ENCODE measurements around the gene COLEC11. TPM values are rescaled to one million over a fixed set of nuclear protein-coding genes. Genes with fewer than 3 reads are reported as not detected.
A peak's percentile ranks its signal among the peaks of the same experiment; 100 is the strongest.

COLEC11 gene
- total and polyA plus RNA-seq, 2 of the 13 experiments (the other 11 are each of a cell fraction or from before 2014, with no cell fraction given): 1.5 to 3.0 TPM

DNA sequence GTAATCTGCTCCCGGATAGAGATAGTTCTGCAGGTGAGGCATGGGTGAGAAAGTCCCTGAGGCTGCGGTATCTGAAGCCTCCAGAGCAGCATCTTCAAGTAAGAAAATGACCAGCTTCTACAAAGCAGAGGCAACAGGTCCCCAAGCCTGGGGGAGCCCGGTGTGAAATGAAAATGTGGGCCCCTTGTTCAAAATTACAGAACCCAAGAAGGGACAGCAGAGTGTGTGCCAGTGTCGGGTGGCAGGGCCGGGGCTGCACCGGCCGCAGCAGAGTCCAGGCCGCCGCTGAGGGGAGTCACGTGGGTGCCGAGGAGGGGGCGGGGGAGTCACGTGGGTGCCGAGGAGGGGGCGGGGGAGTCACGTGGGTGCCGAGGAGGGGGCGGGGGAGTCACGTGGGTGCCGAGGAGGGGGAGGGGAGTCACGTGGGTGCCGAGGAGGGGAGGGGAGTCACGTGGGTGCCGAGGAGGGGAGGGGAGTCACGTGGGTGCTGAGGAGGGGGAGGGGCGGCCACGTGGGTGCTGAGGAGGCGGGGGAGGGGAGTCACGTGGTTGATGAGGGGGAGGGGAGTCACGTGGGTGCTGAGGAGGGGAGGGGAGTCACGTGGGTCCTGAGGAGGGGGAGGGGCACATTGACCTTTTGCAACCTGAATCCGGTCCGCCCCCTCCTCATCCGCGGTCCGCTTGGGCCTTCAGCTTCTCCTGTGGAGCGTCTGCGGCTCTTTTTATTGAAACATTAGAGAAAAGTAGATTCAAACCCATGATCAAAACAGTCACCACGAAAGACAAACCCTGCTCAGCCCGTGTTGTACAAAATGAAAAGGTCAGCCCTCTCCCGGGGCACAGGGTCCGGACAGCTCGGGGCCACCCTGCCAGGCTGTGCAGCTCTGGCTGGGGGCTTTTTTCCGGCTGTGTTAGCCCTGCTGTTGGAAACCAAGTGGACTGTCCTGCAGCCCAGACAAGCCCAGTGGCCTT is 10.4 kb downstream of the COLEC11 start (continued):
- TF ChIP-seq, protein P1, sequence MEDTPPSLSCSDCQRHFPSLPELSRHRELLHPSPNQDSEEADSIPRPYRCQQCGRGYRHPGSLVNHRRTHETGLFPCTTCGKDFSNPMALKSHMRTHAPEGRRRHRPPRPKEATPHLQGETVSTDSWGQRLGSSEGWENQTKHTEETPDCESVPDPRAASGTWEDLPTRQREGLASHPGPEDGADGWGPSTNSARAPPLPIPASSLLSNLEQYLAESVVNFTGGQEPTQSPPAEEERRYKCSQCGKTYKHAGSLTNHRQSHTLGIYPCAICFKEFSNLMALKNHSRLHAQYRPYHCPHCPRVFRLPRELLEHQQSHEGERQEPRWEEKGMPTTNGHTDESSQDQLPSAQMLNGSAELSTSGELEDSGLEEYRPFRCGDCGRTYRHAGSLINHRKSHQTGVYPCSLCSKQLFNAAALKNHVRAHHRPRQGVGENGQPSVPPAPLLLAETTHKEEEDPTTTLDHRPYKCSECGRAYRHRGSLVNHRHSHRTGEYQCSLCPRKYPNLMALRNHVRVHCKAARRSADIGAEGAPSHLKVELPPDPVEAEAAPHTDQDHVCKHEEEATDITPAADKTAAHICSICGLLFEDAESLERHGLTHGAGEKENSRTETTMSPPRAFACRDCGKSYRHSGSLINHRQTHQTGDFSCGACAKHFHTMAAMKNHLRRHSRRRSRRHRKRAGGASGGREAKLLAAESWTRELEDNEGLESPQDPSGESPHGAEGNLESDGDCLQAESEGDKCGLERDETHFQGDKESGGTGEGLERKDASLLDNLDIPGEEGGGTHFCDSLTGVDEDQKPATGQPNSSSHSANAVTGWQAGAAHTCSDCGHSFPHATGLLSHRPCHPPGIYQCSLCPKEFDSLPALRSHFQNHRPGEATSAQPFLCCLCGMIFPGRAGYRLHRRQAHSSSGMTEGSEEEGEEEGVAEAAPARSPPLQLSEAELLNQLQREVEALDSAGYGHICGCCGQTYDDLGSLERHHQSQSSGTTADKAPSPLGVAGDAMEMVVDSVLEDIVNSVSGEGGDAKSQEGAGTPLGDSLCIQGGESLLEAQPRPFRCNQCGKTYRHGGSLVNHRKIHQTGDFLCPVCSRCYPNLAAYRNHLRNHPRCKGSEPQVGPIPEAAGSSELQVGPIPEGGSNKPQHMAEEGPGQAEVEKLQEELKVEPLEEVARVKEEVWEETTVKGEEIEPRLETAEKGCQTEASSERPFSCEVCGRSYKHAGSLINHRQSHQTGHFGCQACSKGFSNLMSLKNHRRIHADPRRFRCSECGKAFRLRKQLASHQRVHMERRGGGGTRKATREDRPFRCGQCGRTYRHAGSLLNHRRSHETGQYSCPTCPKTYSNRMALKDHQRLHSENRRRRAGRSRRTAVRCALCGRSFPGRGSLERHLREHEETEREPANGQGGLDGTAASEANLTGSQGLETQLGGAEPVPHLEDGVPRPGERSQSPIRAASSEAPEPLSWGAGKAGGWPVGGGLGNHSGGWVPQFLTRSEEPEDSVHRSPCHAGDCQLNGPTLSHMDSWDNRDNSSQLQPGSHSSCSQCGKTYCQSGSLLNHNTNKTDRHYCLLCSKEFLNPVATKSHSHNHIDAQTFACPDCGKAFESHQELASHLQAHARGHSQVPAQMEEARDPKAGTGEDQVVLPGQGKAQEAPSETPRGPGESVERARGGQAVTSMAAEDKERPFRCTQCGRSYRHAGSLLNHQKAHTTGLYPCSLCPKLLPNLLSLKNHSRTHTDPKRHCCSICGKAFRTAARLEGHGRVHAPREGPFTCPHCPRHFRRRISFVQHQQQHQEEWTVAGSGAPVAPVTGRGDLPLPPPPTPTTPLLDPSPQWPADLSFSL (CRISPR knock-in tag; IDR thresholded peaks at IDR 0.05): no peak
- 0 out of 2 replicates have a peak, but pooled peaks have one; percentile 24 for TF ChIP-seq ZNF12 (CRISPR knock-in tag; IDR thresholded peaks at IDR 0.05)
- TF ChIP-seq MTA1 (CRISPR knock-in tag; IDR thresholded peaks at IDR 0.05; ENCODE audit: borderline replicate concordance): no peak
- no peak for TF ChIP-seq IKZF1 (IDR thresholded peaks at IDR 0.05)
- no peak for TF ChIP-seq MEIS1 (CRISPR knock-in tag; IDR thresholded peaks at IDR 0.05; ENCODE audit: borderline replicate concordance)
- no peak for TF ChIP-seq MIER2 (CRISPR knock-in tag; IDR thresholded peaks at IDR 0.05)
- TF ChIP-seq ZNF775 (CRISPR knock-in tag; IDR thresholded peaks at IDR 0.05; ENCODE audit: borderline replicate concordance): no peak
- 0 out of 2 replicates have a peak, but pooled peaks have one; percentile 12 for TF ChIP-seq KDM6A (CRISPR knock-in tag; IDR thresholded peaks at IDR 0.05; ENCODE audit: low read depth)
- TF ChIP-seq, protein P2, sequence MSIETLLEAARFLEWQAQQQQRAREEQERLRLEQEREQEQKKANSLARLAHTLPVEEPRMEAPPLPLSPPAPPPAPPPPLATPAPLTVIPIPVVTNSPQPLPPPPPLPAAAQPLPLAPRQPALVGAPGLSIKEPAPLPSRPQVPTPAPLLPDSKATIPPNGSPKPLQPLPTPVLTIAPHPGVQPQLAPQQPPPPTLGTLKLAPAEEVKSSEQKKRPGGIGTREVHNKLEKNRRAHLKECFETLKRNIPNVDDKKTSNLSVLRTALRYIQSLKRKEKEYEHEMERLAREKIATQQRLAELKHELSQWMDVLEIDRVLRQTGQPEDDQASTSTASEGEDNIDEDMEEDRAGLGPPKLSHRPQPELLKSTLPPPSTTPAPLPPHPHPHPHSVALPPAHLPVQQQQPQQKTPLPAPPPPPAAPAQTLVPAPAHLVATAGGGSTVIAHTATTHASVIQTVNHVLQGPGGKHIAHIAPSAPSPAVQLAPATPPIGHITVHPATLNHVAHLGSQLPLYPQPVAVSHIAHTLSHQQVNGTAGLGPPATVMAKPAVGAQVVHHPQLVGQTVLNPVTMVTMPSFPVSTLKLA (IDR thresholded peaks at IDR 0.05): peak; percentile 94
- TF ChIP-seq HNRNPL (IDR thresholded peaks at IDR 0.05; ENCODE audit: low read depth, low read length): peak; percentile 62
- TF ChIP-seq, protein P3, sequence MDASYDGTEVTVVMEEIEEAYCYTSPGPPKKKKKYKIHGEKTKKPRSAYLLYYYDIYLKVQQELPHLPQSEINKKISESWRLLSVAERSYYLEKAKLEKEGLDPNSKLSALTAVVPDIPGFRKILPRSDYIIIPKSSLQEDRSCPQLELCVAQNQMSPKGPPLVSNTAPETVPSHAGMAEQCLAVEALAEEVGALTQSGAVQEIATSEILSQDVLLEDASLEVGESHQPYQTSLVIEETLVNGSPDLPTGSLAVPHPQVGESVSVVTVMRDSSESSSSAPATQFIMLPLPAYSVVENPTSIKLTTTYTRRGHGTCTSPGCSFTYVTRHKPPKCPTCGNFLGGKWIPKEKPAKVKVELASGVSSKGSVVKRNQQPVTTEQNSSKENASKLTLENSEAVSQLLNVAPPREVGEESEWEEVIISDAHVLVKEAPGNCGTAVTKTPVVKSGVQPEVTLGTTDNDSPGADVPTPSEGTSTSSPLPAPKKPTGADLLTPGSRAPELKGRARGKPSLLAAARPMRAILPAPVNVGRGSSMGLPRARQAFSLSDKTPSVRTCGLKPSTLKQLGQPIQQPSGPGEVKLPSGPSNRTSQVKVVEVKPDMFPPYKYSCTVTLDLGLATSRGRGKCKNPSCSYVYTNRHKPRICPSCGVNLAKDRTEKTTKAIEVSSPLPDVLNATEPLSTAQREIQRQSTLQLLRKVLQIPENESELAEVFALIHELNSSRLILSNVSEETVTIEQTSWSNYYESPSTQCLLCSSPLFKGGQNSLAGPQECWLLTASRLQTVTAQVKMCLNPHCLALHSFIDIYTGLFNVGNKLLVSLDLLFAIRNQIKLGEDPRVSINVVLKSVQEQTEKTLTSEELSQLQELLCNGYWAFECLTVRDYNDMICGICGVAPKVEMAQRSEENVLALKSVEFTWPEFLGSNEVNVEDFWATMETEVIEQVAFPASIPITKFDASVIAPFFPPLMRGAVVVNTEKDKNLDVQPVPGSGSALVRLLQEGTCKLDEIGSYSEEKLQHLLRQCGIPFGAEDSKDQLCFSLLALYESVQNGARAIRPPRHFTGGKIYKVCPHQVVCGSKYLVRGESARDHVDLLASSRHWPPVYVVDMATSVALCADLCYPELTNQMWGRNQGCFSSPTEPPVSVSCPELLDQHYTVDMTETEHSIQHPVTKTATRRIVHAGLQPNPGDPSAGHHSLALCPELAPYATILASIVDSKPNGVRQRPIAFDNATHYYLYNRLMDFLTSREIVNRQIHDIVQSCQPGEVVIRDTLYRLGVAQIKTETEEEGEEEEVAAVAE (CRISPR knock-in tag; IDR thresholded peaks at IDR 0.05; ENCODE audit: borderline replicate concordance): no peak
- no peak for TF ChIP-seq SP1 (IDR thresholded peaks at IDR 0.05)
- TF ChIP-seq SP1 (CRISPR knock-in tag; IDR thresholded peaks at IDR 0.05): peak; percentile 53; the same call in 1 of the 2 replicates
- no peak for TF ChIP-seq ZNF674 (CRISPR knock-in tag; IDR thresholded peaks at IDR 0.05; ENCODE audit: low read depth)
- no peak for TF ChIP-seq ZSCAN25 (CRISPR knock-in tag; IDR thresholded peaks at IDR 0.05)
- TF ChIP-seq RAD21 (CRISPR knock-in tag; IDR thresholded peaks at IDR 0.05): peak; percentile 21; the same call in 1 of the 2 replicates
- TF ChIP-seq SMAD9 (CRISPR knock-in tag; IDR thresholded peaks at IDR 0.05): no peak
